GM12872 (cell line): ENCODE measurements around the gene GRM4.

Source experiments
- CTCF ChIP-seq: IDR thresholded peaks from 3 replicates; pipeline ENCODE4 v1.5.1; 2011; ENCODE audit warnings: low read depth, mild to moderate bottlenecking, low read length, moderate library complexity; ENCODE audit not compliant: insufficient read depth

Gene GRM4

DNA sequence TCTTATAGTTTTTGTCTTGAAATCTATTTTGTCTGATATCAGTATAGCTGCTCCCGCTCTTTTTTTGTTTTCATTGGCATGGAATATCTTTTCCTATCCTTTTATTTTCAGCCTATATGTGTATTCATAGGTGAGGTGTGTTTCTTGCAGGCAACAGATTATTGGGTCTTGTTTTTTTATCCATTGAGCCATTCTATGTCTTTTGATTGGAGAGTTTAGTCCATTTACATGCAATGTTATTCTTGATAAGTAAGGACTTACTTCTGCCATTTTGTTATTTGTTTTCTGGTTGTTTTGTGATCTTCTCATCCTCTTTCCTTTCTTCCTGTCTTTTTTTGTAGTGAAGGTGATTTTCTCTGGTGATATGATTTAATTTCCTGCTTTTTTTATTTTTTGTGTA is 24.0 kb upstream of the GRM4 start:
- TF ChIP-seq CTCF: no peak

- TF ChIP-seq CTCF: no peak
These were observed 16.1 kb upstream of the GRM4 start for GRCh38 chr6:34161857-34162515.

DNA sequence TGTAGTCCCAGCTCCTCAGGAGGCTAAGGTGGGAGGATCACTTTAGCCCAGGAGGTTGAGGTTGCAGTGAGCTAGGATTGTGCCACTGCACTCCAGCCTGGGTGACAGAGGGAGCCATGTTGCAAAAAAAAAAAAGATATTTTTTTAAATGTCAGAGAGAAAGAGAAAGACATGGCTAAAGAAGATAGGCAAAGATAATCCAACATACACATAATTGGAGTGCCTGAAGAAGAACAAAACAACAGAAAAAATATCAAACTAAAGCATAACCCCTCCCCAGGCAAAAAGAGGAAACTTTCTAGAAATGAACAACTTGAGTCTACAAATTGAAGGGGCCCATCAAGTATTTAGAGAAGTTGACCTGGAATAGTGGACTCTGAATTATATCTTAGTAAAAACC is 14.0 kb upstream of the GRM4 start:
- TF ChIP-seq CTCF: no peak

GRCh38 chr6:34158876-34159275 is 13.0 kb upstream of the GRM4 start:
- TF ChIP-seq CTCF: no peak

DNA sequence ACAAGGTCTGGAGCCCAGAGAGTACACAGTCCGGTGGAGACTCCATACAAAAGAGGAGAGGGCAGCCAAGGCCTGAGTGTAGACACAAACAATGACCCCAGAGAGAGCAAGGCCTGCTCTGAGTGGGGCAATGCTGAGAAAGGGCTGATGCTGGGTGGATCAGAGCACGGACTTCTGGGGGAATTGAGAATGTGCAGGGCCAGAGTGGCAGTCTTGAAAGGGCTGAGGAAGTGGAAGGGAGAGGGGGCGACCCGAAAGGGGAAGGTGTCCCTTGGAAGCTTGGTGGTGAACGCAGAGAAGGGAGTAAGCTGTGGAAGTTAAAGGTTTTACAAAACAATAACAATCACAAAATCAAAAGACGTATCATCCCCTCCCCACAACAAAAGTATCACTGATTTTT is 12.0 kb upstream of the GRM4 start:
- no peak for TF ChIP-seq CTCF

DNA sequence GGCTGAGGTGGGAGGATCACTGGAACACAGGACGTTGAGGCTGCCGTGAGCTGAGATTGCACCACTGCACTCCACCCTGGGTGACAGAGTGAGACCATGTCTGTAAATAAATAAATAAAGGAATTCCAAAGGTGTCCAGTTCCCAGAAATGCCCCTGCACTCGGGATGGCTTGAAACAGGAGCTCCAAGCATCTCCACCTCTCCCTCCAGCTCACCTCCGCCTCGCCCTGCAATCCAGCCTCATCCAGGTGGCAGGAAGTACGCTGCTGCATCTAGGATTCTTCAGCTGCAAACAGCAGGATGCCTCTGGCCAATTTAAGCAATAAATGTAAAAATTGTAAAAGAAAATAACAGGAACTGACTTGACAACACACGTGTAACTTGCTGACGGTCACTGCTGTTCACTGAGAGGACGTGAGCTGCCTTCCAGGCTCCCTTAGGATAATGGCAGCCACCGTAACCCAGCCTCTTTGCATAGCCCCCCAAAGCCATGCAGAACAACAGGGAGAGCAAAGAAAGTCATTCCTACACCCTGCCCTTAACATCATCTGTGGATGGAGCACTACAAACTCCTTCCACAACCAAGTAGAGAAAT is 11.4 kb upstream of the GRM4 start:
- no peak for TF ChIP-seq CTCF

DNA sequence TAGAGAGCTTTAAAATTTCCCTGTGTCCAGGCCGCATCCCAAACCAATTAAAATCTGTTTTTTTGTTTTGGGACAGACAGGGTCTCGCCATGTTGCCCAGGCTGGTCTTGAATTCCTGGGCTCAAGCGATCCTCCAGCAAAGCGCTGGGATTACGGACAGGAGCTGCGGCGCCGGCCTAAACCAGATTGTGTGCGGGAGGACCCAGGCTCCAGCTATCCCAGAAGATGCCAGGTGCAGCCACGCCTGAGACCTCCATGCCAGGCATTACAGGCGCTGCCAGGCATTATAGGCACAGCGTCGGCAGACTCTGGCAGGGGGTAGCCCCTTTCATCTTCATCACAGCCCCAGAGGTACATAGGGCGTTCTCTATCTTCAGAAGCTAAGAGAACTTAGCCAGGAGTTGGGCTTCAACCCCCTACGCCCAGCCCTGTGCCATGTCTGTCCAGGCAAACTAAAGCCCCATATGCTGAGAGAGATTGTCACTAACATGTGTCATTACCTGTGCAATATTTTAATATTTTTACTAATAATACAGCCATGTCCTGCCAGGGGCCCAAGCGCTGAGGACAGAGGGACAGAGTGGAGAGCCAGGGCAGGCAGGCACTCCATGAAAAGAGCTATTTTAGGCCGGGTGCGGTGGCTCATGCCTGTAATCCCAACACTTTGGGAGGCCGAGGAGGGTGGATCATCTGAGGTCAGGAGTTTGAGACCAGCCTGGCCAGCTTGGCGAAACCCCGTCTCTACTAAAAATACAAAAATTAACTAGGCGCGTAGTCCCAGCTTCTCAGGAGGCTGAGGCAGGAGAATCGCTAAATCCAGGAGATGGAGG is 9.8 kb upstream of the GRM4 start:
- no peak for TF ChIP-seq CTCF
